GM18858 (cell line): Measurements from ENCODE around the gene ZNF391.
A peak's percentile ranks its signal among the peaks of the same experiment; 100 is the strongest.
"Not testable (repeated sequence)": the region's sequence is repeated elsewhere in the genome, so short reads cannot be mapped to it uniquely, and the experiment has no call there.

Experiments
- ATAC-seq: cut with Tn5 transposase; IDR thresholded peaks from one replicate; pipeline ENCODE4 v1.9.1; 2021; ENCODE audit not compliant: unreplicated experiment

ZNF391 gene

GRCh38 chr6:27388293-27389197 lies at the start of gene ZNF391:
TSS of gene ZNF391 (plus strand) at chr6:27388759. CDS start at chr6:27400371, 11,612 bp downstream.
- ATAC-seq, result peak; percentile 75

- ATAC-seq, result no peak
Measured at GRCh38 chr6:27352850-27353249, 35.7 kb upstream of the ZNF391 start.

- ATAC-seq, result no peak
Measured at GRCh38 chr6:27358786-27359185, 29.8 kb upstream of the ZNF391 start.

- ATAC-seq, result no peak
Measured at GRCh38 chr6:27359231-27359630, 29.3 kb upstream of the ZNF391 start.

- no peak for ATAC-seq
Measured at GRCh38 chr6:27368202-27368601, 20.4 kb upstream of the ZNF391 start.

GRCh38 chr6:27370391-27370790 lies 18.2 kb upstream of the ZNF391 start:
- no peak for ATAC-seq

GRCh38 chr6:27374824-27375612 lies 13.5 kb upstream of the ZNF391 start:
- ATAC-seq, result no peak

GRCh38 chr6:27375613-27376079 lies 12.9 kb upstream of the ZNF391 start:
- no peak for ATAC-seq

GRCh38 chr6:27378406-27378805 lies 10.2 kb upstream of the ZNF391 start:
- ATAC-seq, result not testable (repeated sequence)

GRCh38 chr6:27381001-27381400 lies 7.6 kb upstream of the ZNF391 start:
- ATAC-seq, result not testable (repeated sequence)

- no peak for ATAC-seq
Measured at GRCh38 chr6:27383011-27383410, 5.5 kb upstream of the ZNF391 start.

GRCh38 chr6:27383481-27383880 lies 5.1 kb upstream of the ZNF391 start:
- no peak for ATAC-seq

GRCh38 chr6:27392623-27393022 lies 4.1 kb downstream of the ZNF391 start:
- ATAC-seq, result no peak

GRCh38 chr6:27394073-27394472 lies 5.5 kb downstream of the ZNF391 start:
- ATAC-seq, result no peak

- ATAC-seq, result no peak
Measured at GRCh38 chr6:27400877-27401642, 12.5 kb downstream of the ZNF391 start.

- ATAC-seq, result no peak
Measured at GRCh38 chr6:27406085-27406484, 17.5 kb downstream of the ZNF391 start.

GRCh38 chr6:27407153-27407814 lies 18.7 kb downstream of the ZNF391 start:
- ATAC-seq, result no peak

GRCh38 chr6:27414300-27414699 lies 25.7 kb downstream of the ZNF391 start:
- no peak for ATAC-seq

GRCh38 chr6:27414996-27415395 lies 26.4 kb downstream of the ZNF391 start:
- no peak for ATAC-seq

- ATAC-seq, result no peak
Measured at GRCh38 chr6:27415898-27416297, 27.3 kb downstream of the ZNF391 start.

- ATAC-seq, result no peak
Measured at GRCh38 chr6:27419363-27419762, 30.8 kb downstream of the ZNF391 start.
